HepG2 (cell line): ENCODE measurements around the gene C20orf96. TPM values are rescaled to one million over a fixed set of nuclear protein-coding genes. Genes with fewer than 3 reads are reported as not detected.

ENCODE experiments used
- BCL6 ChIP-seq: IDR thresholded peaks from 2 replicates; pipeline ENCODE4 v1.6.1; 2016; ENCODE audit warnings: missing genetic modification reagents, missing compliant biosample characterization
- BRD4 ChIP-seq: sonication (generic); formaldehyde crosslinking; IDR thresholded peaks from 2 replicates; pipeline ENCODE4 v1.4.0; 2020; ENCODE audit warnings: missing genetic modification reagents
- CREM ChIP-seq, 2 experiments: sonication (generic) in 1 of 2; formaldehyde crosslinking in 1 of 2; IDR thresholded peaks; 2 replicates each; pipeline versions ENCODE4 v1.4.0 to v1.6.1; 2016 to 2020; ENCODE audit warnings: antibody characterized with exemption in 1 of 2, mild to moderate bottlenecking in 1 of 2, missing genetic modification reagents in 1 of 2
- FOXA3 ChIP-seq: IDR thresholded peaks from 2 replicates; pipeline ENCODE4 v1.6.1; 2016; ENCODE audit warnings: missing genetic modification reagents, missing compliant biosample characterization
- GZF1 ChIP-seq: sonication (generic); formaldehyde crosslinking; IDR thresholded peaks from 2 replicates; pipeline ENCODE4 v1.5.1; 2020; ENCODE audit warnings: mild to moderate bottlenecking, missing genetic modification reagents
- HIVEP1 ChIP-seq: sonication (generic); formaldehyde crosslinking; IDR thresholded peaks from 2 replicates; pipeline ENCODE4 v1.4.0; 2020; ENCODE audit warnings: mild to moderate bottlenecking, missing genetic modification reagents
- HNRNPL ChIP-seq: fragments of 200-400 bp; formaldehyde crosslinking; IDR thresholded peaks from 2 replicates; pipeline ENCODE4 v1.6.1; 2017; ENCODE audit warnings: mild to moderate bottlenecking, low read depth, low read length
- KAT8 ChIP-seq: IDR thresholded peaks from 2 replicates; pipeline ENCODE4 v1.6.1; 2016; ENCODE audit warnings: missing genetic modification reagents, missing compliant biosample characterization
- PATZ1 ChIP-seq: sonication (generic); formaldehyde crosslinking; IDR thresholded peaks from 2 replicates; pipeline ENCODE4 v1.4.0; 2020; ENCODE audit warnings: missing genetic modification reagents
- SALL1 ChIP-seq: sonication (generic); formaldehyde crosslinking; IDR thresholded peaks from 2 replicates; pipeline ENCODE4 v1.8.0; 2022; ENCODE audit warnings: mild to moderate bottlenecking, missing genetic modification reagents
- TAF1 ChIP-seq: sonication (generic); formaldehyde crosslinking; IDR thresholded peaks from 2 replicates; pipeline ENCODE4 v1.4.0; 2020; ENCODE audit warnings: missing genetic modification reagents
- TCF12 ChIP-seq, 2 experiments: fragments of 450-650 bp in 1 of 2; sonication (generic) in 1 of 2; formaldehyde crosslinking in 1 of 2; IDR thresholded peaks; 2 replicates each; pipeline versions ENCODE4 v1.6.1 to v1.8.0; 2017 to 2022; ENCODE audit warnings: antibody characterized with exemption in 1 of 2, mild to moderate bottlenecking in 1 of 2, missing genetic modification reagents in 1 of 2, moderate library complexity in 1 of 2
- TSC22D2 ChIP-seq: sonication (generic); formaldehyde crosslinking; IDR thresholded peaks from 2 replicates; pipeline ENCODE4 v1.5.1; 2020; ENCODE audit warnings: missing genetic modification reagents, mild to moderate bottlenecking, borderline replicate concordance
- ZBTB44 ChIP-seq: sonication (generic); formaldehyde crosslinking; IDR thresholded peaks from 2 replicates; pipeline ENCODE4 v1.4.0; 2020; ENCODE audit warnings: missing genetic modification reagents
- ZC3H13 ChIP-seq: sonication (generic); formaldehyde crosslinking; IDR thresholded peaks from 2 replicates; pipeline ENCODE4 v1.8.1; 2023; ENCODE audit warnings: mild to moderate bottlenecking, missing genetic modification reagents, moderate library complexity
- ZNF143 ChIP-seq: sonication (generic); formaldehyde crosslinking; IDR thresholded peaks from 2 replicates; pipeline ENCODE4 v1.4.0; 2020; ENCODE audit warnings: missing genetic modification reagents
- ZNF296 ChIP-seq: sonication (generic); formaldehyde crosslinking; conservative IDR thresholded peaks from 2 replicates; pipeline ENCODE4 v1.5.0; 2020; ENCODE audit warnings: mild to moderate bottlenecking, missing genetic modification reagents
- ZNF556 ChIP-seq: sonication (generic); formaldehyde crosslinking; IDR thresholded peaks from 2 replicates; pipeline ENCODE4 v1.4.0; 2020; ENCODE audit warnings: mild to moderate bottlenecking, missing genetic modification reagents, borderline replicate concordance
- ZNF672 ChIP-seq: sonication (generic); formaldehyde crosslinking; IDR thresholded peaks from 2 replicates; pipeline ENCODE4 v1.8.1; 2022; ENCODE audit warnings: missing genetic modification reagents
- ZNF841 ChIP-seq: sonication (generic); formaldehyde crosslinking; IDR thresholded peaks from 2 replicates; pipeline ENCODE4 v1.8.1; 2023; ENCODE audit warnings: missing genetic modification reagents, borderline replicate concordance
- polyA plus RNA-seq, 8 experiments: library from polyadenylated mRNA; depleted of rRNA in 3 of 8; stranded (reverse) in 7 of 8; unstranded in 1 of 8; fragments of >200 nt; fragmentation: Illumina TruSeq in 4 of 8; extraction: Trizol in 4 of 8; gene quantifications; 2 replicates each; pipeline versions ENCODE4 v1.2.1 to v1.2.3, GENCODE V29; 2011 to 2016; ENCODE audit warnings: low read depth in 4 of 8, missing spikeins in 1 of 8, mixed read lengths in 1 of 8; ENCODE audit not compliant: insufficient read depth in 1 of 8
- total RNA-seq, 5 experiments: library from RNA; depleted of rRNA; stranded (reverse); fragments of >200 nt; fragmentation: Illumina TruSeq; extraction: Trizol; gene quantifications; 2 replicates each; pipeline ENCODE4 v1.2.3, GENCODE V29; 2016; ENCODE audit warnings: low read depth in 1 of 5
- TF ChIP-seq, protein P1 (sequence below): sonication (generic); formaldehyde crosslinking; IDR thresholded peaks from 2 replicates; pipeline ENCODE4 v1.9.0; 2021; ENCODE audit warnings: missing genetic modification reagents, mild to moderate bottlenecking, borderline replicate concordance
- TF ChIP-seq, protein P2 (sequence below): sonication (generic); formaldehyde crosslinking; IDR thresholded peaks from 2 replicates; pipeline ENCODE4 v1.5.0; 2020; ENCODE audit warnings: missing genetic modification reagents, mild to moderate bottlenecking, borderline replicate concordance

Gene C20orf96
- total and polyA plus RNA-seq, 2 of the 13 experiments (the other 11 are each of a cell fraction or from before 2014, with no cell fraction given), result 3.8 to 20.6 TPM

GRCh38 chr20:297925-298775 is 7.6 kb upstream of the C20orf96 start (continued):
- TF ChIP-seq FOXA3 (CRISPR knock-in tag), result no peak
- no peak for TF ChIP-seq ZNF296 (CRISPR knock-in tag)
- TF ChIP-seq GZF1 (CRISPR knock-in tag), result peak; percentile 55; the same call in 1 of the 2 replicates
- TF ChIP-seq HNRNPL, result peak; percentile 89
- peak; percentile 70; the same call in 1 of the 2 replicates for TF ChIP-seq TSC22D2 (CRISPR knock-in tag)
- TF ChIP-seq CREM (IDR thresholded peaks at IDR 0.05), result no peak
- TF ChIP-seq CREM (CRISPR knock-in tag; IDR thresholded peaks at IDR 0.05), result no peak
- TF ChIP-seq KAT8 (CRISPR knock-in tag), result no peak; the same call in 1 of the 2 replicates
- TF ChIP-seq, protein P1, sequence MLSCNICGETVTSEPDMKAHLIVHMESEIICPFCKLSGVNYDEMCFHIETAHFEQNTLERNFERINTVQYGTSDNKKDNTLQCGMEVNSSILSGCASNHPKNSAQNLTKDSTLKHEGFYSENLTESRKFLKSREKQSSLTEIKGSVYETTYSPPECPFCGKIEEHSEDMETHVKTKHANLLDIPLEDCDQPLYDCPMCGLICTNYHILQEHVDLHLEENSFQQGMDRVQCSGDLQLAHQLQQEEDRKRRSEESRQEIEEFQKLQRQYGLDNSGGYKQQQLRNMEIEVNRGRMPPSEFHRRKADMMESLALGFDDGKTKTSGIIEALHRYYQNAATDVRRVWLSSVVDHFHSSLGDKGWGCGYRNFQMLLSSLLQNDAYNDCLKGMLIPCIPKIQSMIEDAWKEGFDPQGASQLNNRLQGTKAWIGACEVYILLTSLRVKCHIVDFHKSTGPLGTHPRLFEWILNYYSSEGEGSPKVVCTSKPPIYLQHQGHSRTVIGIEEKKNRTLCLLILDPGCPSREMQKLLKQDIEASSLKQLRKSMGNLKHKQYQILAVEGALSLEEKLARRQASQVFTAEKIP (CRISPR knock-in tag), result no peak
- TF ChIP-seq BRD4, result peak; percentile 3; the same call in 1 of the 2 replicates
- TF ChIP-seq HIVEP1 (CRISPR knock-in tag), result peak; percentile 88
- TF ChIP-seq ZNF143 (CRISPR knock-in tag), result peak; percentile 62; the same call in 1 of the 2 replicates
- 0 out of 2 replicates have a peak, but pooled peaks have one; percentile 33 for TF ChIP-seq ZNF672 (CRISPR knock-in tag)
- TF ChIP-seq BCL6 (CRISPR knock-in tag), result peak; percentile 52; the same call in 1 of the 2 replicates
- no peak; the same call in 1 of the 2 replicates for TF ChIP-seq ZNF841
- TF ChIP-seq SALL1 (CRISPR knock-in tag), result peak; percentile 43; the same call in 1 of the 2 replicates
- TF ChIP-seq TCF12 (IDR thresholded peaks at IDR 0.05), result no peak
- peak; percentile 92 for TF ChIP-seq TCF12 (CRISPR knock-in tag; IDR thresholded peaks at IDR 0.05)
- peak; percentile 95 for TF ChIP-seq ZC3H13 (CRISPR knock-in tag)
- TF ChIP-seq, protein P2, sequence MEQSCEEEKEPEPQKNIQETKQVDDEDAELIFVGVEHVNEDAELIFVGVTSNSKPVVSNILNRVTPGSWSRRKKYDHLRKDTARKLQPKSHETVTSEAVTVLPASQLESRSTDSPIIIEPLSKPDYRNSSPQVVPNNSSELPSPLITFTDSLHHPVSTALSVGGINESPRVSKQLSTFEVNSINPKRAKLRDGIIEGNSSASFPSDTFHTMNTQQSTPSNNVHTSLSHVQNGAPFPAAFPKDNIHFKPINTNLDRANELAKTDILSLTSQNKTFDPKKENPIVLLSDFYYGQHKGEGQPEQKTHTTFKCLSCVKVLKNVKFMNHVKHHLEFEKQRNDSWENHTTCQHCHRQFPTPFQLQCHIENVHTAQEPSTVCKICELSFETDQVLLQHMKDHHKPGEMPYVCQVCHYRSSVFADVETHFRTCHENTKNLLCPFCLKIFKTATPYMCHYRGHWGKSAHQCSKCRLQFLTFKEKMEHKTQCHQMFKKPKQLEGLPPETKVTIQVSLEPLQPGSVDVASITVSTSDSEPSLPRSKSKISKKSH, result no peak; the same call in 1 of the 2 replicates
- TF ChIP-seq ZBTB44 (CRISPR knock-in tag), result peak; percentile 37; the same call in 1 of the 2 replicates
- TF ChIP-seq PATZ1 (CRISPR knock-in tag), result peak; percentile 78
- peak; percentile 68 for TF ChIP-seq TAF1 (CRISPR knock-in tag)
- peak; percentile 15; the same call in 1 of the 2 replicates for TF ChIP-seq ZNF556 (CRISPR knock-in tag)
